Activated effector memory CD4-positive, alpha-beta T cell treated with anti-CD3 and anti-CD28 coated beads, Interleukin-2, amount 50 U/mL, for 16 hours (primary cell): ENCODE measurements around the gene CAVIN4.

ENCODE experiments used
- DNase-seq: peaks from one replicate; pipeline ENCODE4 v3.0.0-alpha.2; 2020

CAVIN4 gene, protein sequence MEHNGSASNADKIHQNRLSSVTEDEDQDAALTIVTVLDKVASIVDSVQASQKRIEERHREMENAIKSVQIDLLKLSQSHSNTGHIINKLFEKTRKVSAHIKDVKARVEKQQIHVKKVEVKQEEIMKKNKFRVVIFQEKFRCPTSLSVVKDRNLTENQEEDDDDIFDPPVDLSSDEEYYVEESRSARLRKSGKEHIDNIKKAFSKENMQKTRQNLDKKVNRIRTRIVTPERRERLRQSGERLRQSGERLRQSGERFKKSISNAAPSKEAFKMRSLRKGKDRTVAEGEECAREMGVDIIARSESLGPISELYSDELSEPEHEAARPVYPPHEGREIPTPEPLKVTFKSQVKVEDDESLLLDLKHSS

DNA sequence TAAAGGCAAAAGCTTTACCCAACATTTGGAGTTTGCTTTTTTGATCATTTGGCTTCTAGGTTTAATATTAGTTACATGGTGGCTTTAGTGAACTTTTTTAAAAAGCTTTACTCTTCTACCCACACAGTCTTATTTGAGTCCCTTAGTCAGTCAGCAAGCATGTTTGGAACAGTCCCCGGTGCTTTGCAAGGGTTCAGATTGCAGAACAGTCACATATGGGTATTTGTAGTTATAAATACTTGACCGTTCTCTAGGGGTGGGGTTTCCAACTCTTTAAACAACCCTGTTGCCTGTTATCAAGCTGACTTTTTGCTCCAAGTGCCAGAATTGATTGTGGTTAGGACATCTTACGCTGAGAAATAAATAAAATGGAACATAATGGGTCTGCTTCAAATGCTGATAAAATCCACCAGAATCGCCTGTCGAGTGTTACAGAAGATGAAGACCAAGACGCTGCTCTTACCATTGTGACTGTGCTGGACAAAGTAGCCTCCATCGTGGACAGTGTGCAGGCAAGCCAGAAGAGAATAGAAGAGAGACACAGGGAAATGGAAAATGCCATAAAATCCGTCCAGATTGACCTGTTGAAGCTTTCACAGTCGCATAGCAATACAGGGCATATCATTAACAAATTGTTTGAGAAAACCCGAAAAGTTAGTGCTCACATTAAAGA, at the start of gene CAVIN4:
Gene CAVIN4 (plus strand): TSS at position 304 of the 673 bp plus-strand sequence. CDS start 65 bp downstream, at position 369.
- no peak for DNase-seq

DNA sequence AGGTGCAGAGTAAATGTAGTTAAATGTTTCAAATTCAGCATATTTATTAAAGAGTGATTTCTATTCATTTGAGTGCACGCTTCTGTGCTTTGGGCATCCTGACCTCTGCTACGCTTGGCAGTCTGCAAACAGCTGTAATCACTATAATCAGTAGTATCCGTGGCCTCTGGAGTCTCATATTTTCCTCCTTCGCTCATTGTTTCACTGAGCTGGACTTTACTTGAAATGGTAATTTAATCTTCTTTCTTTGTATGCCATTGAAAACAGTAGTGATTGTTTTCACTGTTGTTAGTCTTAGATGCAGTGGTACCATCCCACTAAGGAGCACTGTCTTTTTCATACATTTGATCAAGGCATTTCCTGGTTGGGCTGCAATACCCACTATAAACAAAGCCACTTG, 43.5 kb upstream of the CAVIN4 start:
- DNase-seq, result no peak

DNA sequence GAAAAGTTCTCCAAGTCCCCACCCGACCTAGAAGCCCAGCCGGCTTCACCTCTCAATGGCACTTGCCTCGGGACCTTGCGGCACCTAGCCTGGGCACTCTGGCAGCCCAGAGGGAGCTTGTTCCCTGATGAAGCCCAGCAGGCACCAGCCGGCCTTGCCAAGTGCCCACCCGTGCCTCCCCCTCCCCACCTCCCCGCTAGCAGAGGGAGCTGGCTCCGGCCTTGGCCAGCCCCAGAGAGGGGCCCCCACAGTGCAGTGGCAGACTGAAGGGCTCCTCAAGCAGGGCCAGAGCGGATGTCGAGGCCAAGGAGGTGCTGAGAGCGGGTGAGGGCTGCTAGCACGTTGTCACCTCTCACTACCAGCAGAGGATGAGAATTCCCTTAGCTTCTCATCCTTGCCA, 37.6 kb upstream of the CAVIN4 start:
- no peak for DNase-seq

DNA sequence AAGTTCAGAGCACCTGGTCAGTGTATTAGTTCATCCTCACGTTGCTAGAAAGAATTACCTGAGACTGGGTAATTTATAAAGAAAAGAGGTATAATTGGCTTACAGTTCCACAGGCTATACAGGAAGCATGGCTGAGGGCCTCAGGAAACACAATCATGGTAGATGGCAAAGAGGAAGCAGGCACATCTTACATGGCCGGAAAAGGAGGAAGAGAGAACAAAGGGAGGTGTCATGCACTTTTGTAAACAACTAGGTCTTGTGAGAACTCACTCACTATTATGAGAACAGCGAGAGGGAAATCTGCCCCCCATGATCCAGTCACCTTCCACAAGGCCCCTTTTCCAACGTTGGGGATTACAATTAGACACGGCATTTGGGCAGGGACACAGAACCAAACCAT, 28.8 kb upstream of the CAVIN4 start:
- DNase-seq, result no peak

DNA sequence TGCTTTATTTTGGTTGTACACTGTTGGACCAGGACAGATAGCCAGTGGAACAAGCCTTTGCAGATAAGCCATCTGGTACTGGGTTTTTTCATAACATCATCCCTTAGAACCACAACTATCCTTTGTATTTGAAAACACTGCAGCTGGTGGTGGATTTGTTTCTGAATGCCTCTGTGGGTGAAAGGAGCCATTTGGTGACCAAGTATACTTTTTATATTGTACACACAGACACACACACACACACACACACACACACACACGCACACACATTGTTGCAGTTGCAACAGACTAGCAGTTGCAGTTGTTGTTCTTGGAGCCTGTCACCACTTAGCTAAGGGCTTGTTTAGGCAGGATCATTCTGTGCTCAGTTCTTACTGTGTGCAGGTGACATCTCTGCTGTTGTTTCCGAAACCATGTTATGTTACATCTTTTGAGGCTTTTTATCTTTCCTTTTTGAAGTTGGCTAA, 22.9 kb upstream of the CAVIN4 start:
- DNase-seq, result no peak

DNA sequence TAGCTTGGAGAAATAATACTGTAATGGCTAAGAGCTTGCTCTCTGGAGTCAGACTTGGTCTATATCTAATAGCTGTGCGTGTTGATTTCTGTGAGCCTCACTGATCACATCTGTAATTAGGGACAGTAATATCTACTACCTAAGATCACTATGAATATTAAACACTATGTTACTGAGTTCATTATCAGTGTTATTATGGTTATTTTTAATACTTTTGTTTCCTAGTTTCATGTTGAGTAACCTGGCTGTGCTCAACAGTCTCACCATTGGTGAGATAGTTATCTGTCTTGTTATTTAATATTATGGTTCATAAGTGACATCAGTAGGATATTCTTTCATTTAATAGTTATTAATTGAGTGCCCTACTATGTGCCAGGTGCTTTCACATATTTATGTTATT, 22.4 kb upstream of the CAVIN4 start:
- DNase-seq, result no peak

DNA sequence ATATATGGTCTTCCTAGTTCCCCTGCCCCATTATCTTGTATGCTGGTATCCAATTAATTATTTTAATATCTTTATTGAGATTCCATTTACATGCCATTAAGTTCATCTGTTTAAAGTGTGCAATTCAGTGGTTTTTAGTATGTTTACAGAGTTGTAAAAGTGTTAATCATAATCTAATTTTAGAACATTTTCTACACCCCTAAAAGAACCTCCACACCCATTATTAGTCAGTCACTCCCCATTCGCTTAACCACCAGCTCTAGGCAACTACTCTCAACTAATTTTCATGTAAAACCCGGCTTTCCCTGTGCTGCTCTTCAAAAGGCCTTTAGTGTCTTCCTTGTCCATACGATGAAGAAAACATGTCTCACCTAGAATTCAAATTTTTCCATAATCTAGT, 20.8 kb upstream of the CAVIN4 start:
- no peak for DNase-seq

DNA sequence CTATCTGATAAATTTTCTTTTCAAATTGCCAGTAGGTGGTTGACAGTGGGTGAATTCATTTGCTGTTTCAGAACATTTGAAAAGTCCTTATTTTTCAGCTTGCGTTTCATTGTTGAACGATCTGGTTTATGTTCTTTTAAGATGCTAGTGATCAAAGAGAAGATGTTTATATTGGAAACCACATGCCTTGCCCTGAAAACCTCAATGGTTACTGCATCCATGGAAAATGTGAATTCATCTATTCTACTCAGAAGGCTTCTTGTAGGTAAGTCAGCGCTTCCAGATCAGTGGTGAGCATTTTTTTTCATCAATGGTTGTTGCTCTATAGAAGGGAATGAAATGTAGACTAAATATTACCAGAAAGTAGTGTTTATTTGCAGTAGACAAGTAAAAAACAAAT, 16.6 kb upstream of the CAVIN4 start:
- no peak for DNase-seq

DNA sequence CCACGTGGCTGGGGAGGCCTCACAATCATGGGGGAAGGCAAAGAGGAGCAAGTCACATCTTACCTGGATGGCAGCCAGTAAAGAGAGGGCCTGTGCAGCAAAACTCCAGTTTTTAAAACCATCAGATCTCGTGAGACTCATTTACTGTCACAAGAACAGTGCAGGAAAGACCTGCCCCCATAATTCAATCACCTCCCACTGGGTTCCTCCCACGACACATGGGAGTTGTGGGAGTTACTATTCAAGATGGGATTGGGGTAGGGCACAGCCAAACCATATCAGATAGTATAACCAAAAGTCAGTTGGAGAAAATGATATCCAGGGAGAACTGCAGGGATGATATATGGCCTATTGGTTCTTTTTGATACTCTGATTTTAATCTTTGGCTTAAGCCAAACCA, 10.0 kb upstream of the CAVIN4 start:
- DNase-seq, result no peak

DNA sequence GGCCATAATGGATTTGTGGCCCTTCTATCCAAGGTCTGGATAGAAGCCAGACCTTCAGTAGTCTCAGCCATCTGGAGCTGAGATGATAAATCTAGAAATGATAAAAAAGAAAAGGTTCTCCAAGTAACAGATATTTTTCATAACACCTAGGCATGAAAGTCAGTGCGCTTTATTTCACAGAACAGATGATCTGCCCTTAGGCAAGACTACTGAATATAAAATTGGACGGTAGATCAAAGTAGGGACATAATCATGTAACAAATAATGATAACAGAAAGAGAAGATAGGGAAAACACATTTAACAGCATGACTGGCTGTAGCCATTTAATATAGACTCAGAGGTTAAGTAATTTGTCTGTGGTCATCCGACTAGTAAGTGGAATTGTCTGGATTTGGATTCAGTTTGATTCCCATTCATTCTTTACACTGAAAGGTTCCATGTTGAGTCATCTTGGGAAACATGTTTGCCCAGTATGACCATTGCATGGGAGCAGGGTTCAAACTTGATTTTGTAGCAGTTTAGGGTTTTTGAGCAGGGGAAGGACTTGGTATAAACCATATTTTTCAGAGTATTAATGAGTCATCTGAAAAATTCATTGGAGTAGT, 4.1 kb upstream of the CAVIN4 start:
- DNase-seq, result no peak

DNA sequence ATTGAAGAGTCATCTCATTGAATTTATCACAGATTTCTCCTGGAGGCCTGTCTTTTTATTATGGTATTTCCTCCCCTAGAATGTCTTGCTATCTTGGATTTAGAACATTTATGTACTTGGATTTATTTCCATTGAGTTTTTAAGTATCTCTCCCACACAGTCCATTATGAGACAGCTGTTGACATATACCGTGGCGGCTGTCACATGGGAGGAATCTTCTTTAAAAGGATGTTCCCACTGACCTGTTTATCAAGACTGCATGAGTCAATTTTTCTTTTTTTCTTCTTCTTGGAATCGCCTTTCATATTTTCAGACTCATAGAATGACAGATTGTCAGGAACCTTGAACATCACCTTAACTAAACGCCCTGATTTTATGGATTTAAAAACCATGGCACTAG, 2.9 kb upstream of the CAVIN4 start:
- no peak for DNase-seq

DNA sequence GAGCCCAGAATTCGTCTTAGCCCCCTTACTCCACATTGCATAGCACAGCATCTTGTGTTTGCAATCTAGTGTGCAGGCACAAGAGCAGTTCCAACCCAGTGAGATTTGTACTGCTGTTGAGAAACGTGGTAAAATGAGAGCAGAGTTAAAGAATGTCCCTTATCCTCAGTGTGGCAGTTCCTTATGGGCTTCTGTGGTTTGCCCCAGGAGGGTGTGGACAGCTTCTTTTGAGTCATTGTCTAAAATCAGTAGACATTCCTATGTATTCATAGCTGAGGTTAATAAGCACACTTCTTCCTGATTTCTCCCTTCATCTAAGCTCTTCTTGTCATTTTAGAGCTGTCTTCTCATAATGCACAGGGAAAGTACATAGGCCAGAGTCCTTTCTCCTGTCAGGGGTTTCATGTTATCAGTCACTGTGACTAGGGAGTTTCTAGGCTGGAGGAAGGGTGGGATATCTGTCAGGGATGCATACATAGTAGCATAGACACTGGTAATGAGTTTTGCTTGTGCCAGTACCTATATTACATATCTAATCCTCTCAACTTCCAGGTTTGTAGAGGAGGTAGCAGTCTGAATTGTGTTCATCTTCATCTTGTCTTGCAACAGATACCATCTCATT, 2.0 kb upstream of the CAVIN4 start:
- DNase-seq, result no peak

DNA sequence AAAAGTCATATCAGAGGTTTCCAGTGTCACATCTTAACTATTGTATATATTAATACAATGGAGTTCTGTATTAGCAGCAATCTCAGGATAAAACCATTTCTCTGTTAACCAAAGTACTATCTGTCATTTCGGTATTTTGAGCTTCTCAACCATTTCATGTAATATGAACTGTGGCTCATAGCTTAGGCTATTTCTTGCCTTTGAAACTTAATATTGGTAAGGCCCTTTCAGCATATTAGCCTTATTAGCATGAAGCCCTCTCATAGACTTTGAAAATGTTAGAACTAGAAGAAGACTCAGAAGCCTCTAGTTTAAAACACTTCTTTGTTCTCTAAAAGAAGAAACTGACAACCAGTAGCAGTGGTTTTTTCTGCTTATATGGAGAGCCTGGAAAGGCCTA, 731 bp downstream of the CAVIN4 start:
- no peak for DNase-seq

DNA sequence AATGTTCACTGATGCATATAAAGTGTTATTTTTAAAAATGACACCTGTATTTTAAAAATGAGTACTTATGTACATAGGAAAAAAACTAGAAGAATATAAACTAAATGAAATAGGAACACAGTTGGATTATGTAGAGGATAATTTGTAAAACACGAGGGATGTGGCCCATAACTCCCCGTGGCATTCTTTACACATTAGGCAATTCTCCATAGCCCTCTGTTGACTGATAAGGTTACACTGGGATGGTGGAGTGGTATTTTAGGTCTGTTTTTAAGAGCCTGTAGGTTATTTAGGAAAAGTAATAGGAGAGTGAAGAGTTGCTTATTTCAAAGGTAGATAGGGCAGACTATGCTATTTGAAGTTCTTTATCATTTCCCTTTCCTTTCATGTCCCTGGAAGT, 1.8 kb downstream of the CAVIN4 start:
- DNase-seq, result no peak

DNA sequence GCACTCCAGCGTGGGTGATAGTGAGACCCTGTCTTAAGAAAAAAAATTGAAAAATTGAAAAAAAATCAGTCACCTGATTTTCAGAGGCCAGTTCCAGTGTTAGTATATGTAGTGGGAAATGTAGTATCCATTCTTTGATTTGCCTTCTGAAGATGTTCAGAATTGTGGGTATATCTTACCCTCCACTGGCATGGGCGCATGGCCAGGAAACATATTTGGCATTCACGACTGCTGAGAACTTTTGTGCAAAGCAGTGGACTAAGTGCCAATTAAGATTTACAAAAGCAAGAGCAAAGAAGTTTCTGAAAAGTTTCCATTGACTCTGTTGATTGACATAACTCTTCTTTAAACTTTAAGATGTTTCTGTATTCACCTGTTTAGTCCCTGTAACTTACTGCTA, 2.4 kb downstream of the CAVIN4 start:
- no peak for DNase-seq

DNA sequence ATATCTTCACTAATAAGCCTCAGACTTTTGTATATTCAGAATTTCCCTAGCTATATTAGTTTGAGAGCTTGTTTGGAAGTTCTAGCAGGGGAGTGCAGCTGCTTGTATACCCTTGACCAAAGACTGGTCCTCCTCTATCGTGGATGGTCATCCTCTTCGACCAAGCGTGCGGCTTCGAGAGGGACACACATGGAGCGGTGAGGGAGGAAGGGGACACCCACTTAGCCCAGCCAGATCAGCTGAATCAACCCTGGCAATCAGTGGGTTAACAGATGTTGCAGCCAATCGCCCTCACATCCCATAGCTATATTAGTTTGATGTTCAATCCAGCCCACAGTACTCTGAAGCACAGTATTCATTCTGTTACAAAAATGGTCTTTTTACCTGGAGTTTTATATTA, 3.2 kb downstream of the CAVIN4 start:
- no peak for DNase-seq

DNA sequence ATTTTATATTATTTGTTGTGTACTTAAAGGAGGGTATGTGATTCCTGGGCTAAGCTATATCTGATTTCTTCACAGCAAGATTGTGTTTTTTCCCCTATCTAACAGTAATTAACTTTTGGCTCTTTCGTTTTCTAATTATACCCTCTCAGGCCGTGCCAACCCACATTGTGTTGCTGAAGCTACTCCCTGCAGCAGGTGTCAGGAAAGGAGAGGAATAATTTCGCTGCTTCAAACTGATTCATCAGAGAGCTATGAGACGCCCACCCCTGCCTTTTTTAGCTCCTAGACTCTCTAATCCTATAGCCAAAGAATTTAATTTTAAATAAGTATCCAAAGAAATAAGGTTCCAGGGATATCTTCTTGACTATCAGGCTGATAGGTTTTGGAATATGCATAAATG, 3.8 kb downstream of the CAVIN4 start:
- no peak for DNase-seq

DNA sequence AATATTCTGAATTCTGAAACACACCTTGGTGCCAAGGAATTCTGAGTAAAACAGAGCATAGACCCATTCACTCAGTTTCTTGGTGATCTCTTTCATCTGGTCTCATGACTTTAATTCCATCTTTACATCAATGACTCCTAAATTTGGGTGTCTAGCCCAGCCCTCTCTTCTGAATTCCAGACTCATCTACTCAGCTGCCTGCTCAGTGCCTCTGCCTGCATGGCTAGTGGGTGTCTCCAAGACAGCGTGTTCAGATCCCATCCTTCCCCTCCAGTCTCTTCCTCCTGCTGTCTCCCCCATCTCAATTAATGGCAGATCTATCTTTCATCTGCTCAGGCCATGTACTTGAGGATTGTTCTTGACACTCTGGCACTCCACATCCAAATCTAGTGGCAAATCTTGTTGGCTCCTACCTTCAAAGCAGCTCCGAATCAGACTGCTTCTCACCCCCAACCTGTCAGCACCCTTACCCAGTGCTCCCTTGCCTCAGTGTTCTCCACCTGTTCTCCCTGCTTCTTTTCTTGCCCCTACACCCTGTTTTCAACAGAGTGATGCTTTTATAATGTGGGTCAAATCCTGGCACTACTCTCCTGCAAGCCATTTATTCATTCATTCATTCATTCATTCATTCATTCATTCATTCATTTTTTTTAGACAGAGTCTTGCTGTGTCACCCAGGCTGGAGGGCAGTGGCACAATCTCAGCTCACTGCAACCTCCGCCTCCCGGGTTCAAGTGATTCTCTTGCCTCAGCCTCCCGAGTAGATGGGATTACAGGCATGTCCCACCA, 5.3 kb downstream of the CAVIN4 start:
- no peak for DNase-seq

DNA sequence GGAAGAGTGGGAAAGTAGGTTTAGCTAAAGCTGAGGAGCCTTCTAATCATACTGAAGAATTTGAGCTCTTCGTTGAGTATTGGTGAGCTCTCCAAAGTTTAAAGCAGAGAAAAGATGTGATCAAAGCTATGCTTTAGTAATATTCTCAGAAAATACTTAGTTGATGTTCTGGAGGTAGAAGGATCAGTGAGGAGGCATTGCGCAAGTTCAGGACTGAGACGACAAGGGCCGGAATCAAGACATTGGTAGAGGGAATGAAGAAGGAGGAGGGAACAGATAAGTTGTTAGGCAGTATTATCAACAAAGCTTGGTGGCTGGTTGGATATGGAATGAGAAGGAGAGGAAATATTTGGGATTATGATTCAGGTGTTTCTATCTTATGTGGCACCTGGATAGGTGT, 7.1 kb downstream of the CAVIN4 start:
- no peak for DNase-seq

DNA sequence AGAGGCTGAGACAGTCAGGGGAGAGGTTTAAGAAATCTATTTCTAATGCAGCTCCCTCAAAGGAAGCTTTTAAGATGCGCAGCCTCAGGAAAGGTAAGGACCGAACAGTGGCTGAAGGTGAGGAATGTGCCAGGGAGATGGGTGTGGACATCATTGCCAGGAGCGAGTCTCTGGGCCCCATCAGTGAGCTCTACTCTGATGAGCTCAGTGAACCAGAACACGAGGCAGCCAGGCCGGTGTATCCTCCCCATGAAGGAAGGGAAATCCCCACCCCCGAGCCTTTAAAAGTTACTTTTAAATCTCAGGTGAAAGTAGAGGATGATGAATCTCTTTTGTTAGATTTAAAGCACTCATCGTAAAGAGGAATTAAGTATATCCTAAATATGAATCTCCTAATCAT, 8.2 kb downstream of the CAVIN4 start:
- DNase-seq, result no peak

DNA sequence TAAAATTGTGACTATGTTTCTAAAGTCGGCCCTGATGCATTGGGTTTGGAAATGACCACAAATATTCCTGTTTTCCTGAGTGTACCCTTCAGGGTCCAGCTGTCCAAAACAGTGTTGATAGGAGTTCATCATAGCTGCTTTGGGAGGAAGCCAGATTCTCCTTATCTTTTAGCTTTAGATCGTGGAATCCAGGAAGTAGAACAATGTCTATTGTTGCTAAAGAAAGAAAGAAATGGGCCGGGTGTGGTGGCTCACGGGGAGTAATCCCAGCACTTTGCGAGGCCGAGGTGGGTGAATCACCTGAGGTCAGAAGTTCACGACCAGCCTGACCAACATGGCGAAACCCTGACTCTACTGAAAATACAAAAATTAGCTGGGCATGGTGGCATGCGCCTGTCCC, 9.5 kb downstream of the CAVIN4 start:
- DNase-seq, result no peak

DNA sequence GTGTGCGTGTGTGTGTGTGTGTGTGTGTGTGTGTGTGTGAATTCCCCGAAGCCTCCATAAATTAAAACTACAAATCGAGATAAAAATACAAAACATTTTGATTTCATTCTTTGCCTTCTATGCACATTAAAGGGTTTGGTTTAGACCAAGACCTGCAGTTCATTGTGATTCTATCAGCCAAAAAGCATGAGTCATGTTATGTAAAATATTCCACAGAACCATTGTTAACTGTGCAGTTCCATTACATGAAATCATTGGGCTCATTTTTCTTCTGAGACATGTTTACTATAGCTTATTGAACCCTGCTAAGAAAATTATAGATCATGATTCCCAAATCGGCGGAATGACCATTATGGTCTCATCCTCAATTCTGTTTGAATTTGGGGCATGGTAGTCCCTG, 11.7 kb downstream of the CAVIN4 start:
- DNase-seq, result no peak

DNA sequence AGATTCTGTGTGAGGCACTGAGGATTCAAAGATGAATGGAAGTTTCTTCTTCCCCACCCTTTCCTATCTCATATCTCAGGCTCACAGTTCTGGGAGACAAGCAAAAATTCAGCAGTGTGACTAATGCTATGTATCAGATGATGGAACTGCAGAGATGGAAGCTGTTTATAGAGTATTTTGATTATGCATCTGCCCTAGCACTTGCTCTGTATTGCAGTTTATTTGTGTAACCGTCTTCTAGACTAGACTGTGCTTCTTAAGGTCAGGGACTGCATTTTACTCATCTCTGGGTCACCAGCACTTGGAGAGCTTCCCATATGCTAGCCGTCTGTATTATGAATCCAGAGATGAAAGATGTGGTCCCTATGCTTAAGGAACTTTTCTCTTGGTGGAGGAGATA, 12.6 kb downstream of the CAVIN4 start:
- DNase-seq, result no peak
